DOHH2 (cell line): ENCODE results near the gene DGKB.

Experiments used
- CTCF ChIP-seq: fragments of 200-600 bp; sonication (generic); IDR thresholded peaks from one replicate; pipeline ENCODE4 v1.5.1; 2014; ENCODE audit warnings: antibody characterized with exemption, mild to moderate bottlenecking, low read depth, low read length; ENCODE audit not compliant: poor library complexity, severe bottlenecking
- EZH2phosphoT487 ChIP-seq: fragments of 200-600 bp; sonication (generic); IDR thresholded peaks from 2 replicates; pipeline ENCODE4 v1.6.1; 2017; ENCODE audit warnings: borderline replicate concordance, mild to moderate bottlenecking, antibody characterized with exemption, low read length, moderate library complexity, mixed read lengths

GRCh38 chr7:14478834-14479510, 423.6 kb downstream of the DGKB start:
- TF ChIP-seq EZH2phosphoT487 (no peak), CTCF (no peak)
